SHP77 treated with DMSO at 0.1 percent for 48 hours (cell line): ENCODE results near the gene TREH.

Source experiments
- DNase-seq: peaks from one replicate; lab custom pipeline; 2025; lab: John Stamatoyannopoulos, UW

TREH gene

GRCh38 chr11:118610773-118611432, 68.5 kb downstream of the TREH start:
- DNase-seq = peak; percentile 57

- DNase-seq = no peak
Measured at GRCh38 chr11:118610225-118610772, 69.2 kb downstream of the TREH start.

- no peak for DNase-seq
Measured at GRCh38 chr11:118609380-118610224, 69.8 kb downstream of the TREH start.

GRCh38 chr11:118608360-118609227, 70.9 kb downstream of the TREH start:
- no peak for DNase-seq

- no peak for DNase-seq
Measured at GRCh38 chr11:118607401-118608359, 71.8 kb downstream of the TREH start, which contains the start of gene PHLDB1. Gene PHLDB1 (plus strand): TSS chr11:118607615. CDS start chr11:118613837, 6,222 bp downstream.
